CD4-positive, alpha-beta T cell treated with Interleukin-6 for 4 hours (primary cell): Measurements from ENCODE around the gene LENG8.
A peak's percentile ranks its signal among the peaks of the same experiment; 100 is the strongest.

Experiments
- DNase-seq: peaks from one replicate; pipeline ENCODE4 v3.0.0-alpha.2; 2020; ENCODE audit warnings: mixed read lengths

The LENG8 gene

DNA sequence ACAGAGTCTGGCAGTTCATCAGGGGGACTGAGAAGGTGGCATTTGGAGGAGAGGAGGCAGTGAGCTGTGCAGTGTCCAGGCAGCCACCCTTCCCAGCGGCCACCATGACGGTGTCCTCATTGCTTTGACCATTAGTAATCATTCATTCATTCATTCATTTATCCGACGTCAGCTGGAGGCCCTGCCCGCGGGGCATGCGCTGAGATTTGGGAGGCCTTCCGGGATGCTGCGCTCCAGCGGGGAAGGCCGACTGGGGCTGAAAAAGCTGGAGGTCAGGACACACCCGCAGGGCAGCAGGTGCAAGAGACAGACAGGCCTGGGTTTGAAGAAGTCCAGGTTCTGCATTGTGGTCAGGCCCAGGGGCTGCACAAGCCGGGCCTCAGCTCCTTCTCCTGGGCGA lies 24.8 kb upstream of the LENG8 start:
- no peak for DNase-seq

DNA sequence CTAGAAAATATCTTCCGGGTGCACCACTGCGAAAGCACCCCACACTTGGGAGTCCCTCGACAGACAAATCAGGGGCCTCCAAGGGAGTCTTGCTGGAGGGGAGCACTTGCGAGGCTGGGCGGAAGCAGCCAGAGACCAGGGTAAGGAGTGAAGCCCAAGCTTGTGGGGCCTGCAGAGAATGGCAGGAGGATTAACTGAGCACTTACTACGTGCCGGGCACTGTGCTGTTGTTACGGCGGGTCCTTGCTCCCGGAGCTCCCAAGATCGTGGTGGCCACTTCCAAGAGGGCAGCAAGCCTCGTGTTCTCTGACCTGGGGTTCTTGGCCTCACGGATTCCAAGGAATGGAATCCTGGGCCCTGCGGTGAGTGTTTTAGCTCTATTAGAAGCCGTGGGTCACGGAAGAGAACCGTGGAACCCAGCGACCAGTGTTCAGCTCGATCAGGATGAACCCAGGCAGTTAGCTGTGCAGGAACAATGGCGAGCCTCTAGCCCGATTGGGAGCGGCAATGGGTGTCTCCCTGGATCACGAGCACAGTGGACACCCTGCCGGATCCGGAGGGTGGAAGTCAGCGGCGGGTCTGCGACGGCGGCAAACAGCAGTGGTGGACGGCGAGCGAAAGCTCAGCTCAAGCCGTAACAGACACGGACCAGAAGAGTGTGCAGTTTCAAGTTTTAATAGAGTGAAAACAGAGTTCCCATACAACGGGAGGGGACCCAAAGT lies 24.2 kb upstream of the LENG8 start:
- no peak for DNase-seq

DNA sequence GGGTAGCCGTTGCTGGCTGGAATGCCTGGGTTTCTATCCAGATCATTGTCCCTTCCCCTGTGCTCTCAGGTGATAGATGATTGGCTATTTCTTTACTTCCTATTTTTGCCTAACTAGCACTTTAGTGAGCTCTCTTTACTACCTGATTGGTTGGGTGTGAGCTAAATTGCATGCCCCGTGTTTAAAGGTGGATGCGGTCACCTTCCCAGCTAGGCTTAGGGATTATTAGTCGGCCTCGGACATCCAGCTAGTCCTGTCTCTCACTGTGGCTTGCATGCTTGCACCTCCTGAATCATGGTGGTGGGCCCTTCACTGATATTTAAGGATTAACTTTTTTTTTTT lies 23.6 kb upstream of the LENG8 start:
- no peak for DNase-seq

DNA sequence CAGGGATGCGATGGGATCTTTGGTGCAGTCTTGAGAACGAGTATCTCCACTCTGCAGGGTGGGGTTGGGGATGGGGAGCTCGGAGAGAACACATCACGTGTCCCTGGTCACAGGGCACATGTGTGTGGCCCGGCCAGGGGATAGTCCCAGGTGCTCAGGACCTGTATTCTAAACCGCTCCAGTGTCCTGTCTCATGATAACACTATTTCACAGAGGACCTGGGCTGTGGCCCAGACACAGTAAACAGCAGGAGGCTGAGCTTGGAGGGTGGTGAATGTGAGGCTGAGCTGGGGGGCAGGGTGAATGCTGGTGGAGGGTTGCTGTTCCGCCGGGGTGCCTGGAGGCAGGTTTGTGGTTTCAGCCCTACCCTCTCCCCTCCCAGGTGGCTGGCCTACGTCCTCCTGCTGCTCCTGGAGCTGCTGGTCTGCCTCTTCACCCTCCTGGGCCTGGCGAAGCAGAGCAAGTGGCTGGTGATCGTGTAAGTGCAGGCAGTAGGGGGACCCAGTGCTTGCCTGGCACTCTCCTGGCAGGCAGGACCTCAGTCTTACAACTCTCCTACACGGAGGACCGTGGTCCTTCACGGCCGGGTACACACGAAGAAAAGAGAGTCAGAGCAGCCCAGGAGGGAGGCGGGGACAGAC lies 22.6 kb upstream of the LENG8 start:
- DNase-seq = no peak

DNA sequence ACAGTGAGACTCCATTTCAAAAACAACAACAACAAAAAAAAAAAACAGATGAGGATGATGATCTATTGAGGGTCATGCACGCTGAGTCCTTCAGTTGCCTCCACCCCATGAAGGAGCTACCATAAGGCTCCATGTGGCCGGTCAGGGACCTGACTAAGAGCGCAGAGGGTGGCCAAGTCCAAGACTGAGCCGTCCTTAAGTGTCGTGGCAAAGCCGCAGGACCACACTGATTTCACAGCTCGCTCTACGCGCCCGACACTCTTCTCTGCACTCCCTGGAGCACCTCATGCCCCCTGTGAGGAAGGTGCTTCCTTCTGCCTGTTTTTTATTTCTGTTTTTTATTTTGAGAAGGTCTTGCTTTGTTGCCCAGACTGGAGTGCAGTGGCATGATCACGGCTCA lies 21.4 kb upstream of the LENG8 start:
- no peak for DNase-seq

DNA sequence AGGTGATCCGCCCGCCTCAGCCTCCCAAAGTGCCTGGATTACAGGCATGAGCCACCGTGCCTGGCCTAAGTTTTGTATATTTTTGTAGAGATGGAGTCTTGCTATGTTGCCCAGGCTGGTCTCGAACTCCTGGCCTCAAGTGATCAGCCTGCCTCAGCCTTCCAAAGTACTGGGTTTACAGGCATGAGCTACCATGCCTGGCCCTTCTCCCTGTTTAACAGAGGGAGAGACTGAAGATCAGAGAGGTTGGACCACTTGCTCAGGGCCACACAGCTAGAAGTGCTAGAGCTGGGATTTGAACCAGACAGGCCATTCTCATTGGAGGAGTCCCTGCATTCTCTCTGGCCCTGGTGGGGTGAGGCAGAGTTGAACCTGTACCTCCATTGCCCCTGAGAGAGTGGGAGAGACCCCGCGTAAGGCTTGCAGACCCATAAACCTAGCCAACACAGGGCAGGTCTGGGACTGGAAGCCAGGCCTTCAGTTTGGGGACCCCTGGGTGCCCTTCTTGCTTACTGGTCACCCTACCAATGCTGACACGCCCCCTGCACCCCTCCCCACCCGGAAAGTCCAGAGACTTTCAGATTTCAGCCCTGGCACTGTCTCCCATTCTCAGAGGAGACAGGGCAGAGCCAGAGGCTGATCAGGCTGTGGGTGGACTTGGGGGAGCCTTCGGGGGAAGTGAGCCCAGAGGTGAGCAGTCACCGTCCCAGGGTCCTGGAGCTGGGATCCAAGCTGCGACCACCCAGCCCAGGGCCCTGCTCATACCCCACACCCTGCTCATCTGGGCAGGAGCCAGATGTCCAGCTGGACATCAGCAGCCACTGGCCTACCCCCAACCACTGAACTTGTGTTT lies 20.4 kb upstream of the LENG8 start:
- DNase-seq = no peak

DNA sequence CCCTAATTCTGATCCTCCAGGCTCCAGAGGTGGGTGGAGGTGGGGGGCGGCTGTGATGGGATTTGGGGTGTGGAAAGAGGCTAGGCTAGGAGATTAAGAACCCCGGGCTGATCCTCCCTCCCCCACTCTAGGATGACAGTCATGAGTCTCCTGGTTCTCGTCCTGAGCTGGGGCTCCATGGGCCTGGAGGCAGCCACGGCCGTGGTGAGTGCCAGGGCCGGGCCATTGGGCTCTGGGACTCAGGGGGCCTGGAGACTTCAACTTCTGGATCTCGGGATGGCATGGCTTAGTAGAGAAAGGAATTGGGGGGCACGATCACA lies 19.9 kb upstream of the LENG8 start:
- no peak for DNase-seq

DNA sequence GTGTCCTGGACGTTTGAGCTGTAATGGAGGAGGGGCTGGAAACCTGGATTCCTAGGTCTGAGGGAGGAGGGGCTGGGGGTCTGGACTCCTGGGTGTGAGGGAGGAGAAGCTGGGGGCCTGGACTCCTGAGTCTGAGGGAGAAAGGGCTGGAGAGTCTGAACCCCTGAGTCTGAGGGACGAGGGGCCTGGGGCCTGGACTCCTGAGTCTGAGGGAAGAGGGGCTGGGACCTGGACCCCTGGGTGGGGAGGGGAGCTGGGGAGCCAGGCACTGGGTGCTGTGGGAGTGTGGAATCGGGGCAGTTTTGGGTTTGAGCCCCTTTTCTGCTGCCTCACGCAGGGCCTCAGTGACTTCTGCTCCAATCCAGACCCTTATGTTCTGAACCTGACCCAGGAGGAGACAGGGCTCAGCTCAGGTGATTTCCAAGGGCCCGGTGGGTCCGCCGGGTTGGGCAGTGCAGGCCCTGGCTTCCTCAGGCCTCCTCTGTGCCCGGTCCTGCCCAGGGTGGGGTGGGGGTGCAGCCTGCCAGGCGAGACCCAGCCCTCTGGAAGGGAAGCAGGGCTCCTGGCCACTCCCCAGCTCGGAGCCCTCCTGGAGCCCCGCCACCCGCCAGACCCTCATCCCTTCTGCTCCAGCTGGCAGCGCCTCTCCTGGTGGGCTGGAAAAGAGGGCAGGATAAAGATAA lies 19.3 kb upstream of the LENG8 start:
- no peak for DNase-seq

DNA sequence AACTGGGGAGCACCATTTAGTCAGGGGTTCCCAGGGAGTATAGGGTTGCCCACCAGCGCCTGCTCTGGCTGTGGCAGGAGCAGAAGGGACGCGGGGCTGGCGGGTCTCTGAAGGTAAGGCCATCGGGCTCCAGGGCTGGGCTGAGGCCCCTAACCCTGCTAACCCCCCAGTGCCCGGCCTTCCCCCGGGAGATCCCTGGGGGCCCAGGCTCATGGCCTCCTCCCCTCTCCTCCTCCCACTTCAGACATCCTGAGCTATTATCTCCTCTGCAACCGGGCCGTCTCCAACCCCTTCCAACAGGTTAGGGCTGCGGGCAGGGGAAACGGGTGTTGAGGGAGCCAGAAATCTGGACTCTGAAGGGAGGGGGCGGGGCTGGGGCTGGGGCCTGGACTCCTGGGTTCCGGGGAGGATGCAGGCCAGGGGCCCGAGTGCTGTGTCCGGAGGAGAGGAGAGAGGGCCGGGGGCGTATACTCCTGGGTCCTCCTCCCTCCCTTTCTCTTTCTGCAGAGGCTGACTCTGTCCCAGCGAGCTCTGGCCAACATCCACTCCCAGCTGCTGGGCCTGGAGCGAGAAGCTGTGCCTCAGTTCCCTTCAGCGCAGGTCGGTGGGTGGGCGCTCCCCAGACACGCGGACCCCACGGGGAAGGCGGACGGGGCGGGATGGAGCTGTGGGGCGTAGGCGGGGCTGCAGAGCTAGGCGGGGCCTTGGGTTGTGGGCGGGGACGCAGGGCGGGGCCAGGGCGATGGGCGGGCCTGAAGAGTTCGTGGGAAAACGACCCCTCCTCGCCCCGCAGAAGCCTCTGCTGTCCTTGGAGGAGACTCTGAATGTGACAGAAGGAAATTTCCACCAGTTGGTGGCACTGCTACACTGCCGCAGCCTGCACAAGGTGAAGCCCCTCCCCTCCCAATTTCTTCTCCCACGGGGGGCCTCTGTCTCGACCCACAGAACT lies 18.4 kb upstream of the LENG8 start:
- DNase-seq = peak; percentile 46

DNA sequence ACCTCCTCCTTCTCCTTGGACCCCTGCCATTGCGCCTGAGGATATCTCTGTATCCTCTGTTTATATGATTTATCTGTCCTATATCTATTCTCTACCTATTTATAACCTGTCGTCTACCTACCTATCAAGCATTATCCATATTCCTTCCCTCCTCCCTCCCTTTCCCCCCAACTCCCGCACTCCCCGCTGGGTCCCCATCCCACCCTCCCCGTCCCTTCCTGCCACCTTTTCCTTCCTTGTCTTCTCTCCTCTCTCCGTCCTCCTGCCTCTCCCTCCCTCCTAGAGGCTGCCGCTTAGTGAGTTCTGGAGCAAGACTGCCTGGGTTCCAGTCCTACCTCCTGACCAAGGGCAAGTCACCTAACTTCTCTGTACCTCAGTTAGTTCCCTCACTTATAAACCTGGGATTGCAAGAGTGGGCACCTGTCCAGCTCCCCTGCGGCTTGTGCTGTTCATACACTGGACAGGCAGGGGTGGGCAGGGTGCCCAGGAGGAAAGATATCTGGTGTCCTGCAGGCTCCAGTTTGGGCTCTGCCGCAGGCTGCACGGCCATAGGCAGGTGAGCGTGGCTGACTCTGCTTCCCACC lies 17.7 kb upstream of the LENG8 start:
- no peak for DNase-seq

DNA sequence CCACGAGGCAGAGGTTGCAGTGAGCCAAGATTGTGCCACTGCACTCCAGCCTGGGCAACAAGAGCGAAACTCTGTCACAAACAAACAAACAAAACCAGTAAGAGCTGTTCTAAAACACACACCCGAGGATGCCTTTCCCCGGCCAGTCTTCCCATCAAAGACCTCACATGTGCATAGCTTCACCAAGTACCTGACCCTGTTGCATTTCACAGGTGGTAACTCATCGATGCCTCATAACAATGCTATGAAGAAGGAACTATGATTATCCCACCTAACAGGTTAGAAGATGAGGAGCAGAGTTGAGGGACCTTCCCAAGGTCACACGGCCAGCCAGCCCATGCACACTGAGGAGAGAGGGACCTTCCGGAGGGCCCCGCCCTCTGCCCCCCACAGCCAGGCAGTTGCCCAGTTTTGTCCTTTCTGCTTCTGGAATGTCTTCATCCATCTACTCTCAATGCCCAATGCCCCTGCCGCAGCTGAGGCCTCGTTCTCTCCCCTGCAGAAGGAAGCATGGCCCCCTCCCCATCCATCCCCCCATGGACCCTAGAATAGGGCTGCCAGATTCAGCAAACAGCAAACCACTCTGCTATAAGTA lies 16.8 kb upstream of the LENG8 start:
- DNase-seq = no peak

DNA sequence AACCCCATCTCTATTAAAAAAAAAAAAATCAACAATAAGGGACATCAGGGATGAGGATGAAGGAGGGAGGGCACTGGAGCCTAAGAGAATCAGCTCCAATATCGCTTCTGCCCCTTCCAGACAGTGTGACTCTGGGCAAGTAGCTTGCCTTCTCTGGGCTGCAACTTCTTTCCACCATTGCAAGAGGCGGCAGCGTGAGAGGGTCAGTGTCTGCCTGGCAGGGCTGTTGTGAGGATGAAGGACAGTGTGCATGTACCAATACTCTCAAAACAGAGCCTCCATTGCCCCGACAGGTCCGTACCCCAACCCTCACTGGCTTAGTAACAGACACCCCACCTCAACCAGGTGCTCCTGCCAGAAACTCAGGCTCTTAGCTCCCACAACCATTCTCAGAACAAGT lies 15.3 kb upstream of the LENG8 start:
- no peak for DNase-seq

DNA sequence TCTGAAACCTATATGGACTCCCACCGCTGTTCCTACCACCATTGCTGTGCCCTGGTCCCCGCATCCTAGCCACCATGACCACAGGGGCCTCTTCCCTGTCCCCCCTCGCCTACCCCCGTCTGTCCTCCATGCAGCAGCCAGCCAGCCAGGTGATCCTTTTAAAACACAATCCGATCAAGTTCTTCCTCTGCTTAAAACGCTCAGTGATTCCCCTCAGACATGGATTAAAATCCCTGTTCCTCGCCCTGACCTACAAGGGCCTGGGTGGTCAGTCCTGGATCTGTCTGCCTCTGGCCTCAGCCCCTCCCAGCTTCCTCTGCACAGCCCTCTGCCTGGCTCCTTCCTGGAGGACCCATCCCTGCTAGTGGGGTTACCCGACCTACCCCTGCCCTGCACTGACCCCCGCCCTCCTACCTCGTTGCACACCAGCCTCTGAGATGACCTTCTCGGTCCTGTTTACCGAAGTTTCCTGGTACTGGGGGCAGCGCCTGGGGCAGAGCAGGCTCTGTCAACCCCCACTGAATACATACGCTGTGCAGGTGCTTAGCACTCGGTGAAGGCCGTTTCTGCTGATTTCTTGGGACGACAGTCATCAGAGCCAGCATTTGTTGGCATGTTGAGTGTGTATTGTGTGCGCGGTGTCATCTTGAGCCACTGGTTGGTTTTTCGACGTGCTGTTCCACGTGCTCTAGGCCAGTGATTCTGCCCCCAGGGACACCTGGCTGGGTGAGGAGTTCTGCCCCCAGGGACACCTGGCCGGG lies 14.7 kb upstream of the LENG8 start:
- DNase-seq = no peak

DNA sequence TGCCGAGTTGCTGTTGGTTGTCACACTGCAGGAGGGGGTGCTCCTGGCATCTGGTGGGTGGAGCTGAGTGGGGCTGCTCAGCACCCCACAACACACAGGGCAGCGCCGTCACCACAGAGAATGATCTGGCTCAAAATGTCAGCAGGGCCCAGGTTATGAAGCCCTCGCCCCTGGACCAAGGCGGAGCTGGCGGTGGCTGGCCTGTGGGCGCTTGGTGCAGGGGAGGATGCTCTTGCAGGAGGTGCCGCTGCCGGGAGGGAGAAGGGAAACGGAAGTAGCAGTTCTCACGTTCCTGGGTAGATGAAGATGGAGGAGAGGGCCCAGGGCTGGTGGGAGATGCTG lies 14.2 kb upstream of the LENG8 start:
- DNase-seq = no peak

DNA sequence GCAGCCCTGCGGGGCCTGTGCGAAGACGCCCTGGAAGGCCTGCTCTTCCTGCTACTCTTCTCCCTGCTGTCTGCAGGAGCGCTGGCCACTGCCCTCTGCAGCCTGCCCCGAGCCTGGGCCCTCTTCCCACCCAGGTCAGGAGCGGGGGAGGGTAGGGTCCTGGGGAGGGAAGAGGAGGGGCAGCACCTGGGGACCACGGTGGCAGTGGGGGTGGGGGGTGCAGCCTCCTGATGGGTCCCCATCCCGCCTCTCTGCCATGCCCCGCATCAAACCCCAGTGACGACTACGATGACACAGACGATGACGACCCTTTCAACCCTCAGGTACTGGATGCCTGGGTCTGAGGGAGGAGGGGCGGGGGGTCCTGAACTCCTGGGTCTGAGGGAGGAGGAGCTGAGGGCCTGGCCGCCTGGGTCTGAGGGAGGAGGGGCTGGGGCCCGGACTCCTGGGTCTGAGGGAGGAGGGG lies 13.4 kb upstream of the LENG8 start:
- DNase-seq = no peak

DNA sequence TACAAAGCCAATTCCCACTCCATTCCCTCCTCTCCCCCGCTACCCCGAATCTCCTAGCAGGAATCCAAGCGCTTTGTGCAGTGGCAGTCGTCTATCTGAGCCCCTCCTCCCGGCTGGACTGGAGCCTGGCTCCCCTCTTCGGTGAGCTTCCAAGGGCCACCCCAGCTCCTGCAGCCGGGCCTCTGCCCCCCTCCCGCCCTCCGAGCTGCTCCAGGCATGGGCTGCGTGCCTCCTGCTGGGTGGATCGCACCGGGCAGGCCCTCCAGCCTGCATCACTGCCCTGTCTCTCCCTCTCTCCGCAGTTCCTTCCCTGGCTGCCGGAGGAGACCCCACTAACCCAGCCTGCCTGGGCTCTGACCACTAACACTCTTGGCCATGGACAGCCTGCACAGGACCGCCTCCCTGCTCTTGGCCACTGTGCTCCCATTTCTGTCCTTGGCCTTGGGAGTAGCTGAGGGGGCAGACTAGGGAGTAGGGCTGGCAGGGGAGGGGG lies 12.9 kb upstream of the LENG8 start:
- no peak for DNase-seq

DNA sequence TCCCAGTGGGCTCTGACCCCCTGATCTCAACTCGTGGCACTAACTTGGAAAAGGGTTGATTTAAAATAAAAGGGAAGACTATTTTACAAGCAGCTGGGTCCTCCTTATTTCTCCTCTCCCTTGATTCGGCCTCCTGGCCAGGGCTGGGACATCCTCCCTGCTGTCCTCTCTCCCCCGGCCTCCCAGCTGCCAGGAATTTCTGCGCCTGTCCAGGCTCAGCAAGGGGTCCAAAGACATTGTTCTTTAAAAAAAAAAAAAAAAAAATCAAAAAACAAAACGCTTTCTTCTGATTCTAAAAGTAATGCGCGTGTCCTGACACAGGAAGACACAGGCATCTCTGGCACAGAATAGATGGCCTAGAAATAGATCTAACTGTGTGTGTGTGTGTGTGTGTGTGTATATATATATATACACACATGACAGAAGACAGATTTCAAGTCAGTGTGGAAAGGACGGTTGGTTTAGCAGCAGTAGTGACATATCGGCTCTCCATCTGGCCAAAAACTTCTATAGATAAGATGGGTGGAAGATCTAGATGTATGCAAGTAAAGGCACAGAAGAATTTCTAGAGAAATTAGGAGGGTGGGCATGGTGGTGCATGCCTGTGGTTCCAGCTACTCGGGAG lies 12.3 kb upstream of the LENG8 start:
- DNase-seq = no peak

DNA sequence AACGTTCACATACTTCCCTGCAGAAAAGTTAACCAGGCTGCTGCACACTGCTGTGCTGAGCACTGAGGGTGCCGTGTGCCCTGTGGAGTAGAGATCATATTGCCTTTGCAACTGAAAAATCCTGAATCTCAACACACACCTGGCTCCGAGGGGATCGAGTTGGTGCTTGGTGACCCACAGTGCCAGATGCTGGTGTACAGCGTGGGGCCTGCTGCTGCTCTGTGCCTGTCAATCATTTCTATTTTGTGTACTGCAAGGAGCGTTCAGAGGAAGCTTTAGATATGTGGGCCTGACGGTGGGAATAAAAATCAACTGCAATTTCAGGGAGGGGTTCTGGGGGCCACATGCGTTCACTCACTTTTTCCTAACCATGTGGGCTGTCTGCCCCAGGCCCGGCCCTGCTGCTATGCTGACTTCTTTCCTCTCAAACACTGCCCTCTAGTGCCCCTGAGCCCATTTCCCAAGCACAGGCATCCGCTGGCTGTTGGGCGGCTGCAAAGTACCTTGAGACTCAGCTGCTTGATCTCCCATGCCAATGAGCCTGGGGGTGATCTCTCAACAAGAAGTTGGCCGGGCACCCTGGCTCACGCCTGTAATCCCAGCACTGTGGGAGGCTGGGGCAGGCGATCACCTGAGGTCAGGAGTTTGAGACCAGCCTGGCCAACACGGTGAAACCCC lies 9.7 kb upstream of the LENG8 start:
- peak; percentile 21 for DNase-seq

DNA sequence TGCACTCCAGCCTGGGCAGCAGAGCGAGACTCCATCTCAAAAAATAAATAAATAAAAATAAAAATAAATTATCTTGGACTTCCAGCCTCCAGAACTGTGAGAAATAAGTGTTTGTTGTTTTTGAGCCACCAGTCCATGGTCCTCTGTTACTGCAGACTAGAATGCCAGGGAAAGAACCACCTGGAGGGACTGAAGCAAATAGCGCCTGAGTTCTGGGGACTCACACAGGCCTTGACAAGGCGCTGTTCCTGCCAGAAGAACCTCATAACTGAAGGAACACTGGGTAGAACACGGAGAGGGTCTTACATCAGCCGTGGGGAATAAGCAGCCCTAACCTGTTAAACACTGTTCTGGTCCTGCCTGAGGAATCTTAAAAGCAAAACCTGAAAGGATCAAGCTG lies 8.4 kb upstream of the LENG8 start:
- no peak for DNase-seq

DNA sequence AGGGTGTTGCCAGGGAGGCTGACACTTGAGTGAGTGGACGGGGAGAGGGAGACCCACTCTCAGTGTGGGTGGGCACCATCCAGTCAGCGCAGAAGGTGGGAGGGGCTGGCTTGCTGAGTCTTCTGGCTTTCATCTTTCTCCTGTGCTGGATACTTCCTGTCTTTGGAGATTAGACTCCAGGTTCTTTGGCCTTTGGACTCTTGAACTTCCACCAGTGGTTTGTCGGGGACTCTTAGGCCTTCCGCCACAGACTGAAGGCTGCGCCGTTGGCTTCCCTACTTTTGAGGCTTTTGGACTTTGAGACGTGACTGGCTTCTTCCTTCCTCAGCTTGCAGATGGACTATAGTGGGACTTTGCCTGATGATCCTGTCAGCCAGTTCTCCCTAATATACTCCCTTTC lies 4.3 kb upstream of the LENG8 start:
- DNase-seq = no peak
